HG02973 (cell line): ENCODE results near the gene FCRL2.

Experiments used
- ATAC-seq: cut with Tn5 transposase; IDR thresholded peaks from one replicate; pipeline ENCODE4 v1.9.1; 2021; ENCODE audit warnings: moderate library complexity; ENCODE audit not compliant: unreplicated experiment

The FCRL2 gene

GRCh38 chr1:157776971-157777391 is at the start of gene FCRL2:
Gene FCRL2, minus strand, starts transcription at chr1:157777132. Its CDS starts 59 bp downstream, at chr1:157777073.
- peak; percentile 62 for ATAC-seq

GRCh38 chr1:157820299-157820698 is 43.4 kb upstream of the FCRL2 start:
- no peak for ATAC-seq

GRCh38 chr1:157819896-157820295 is 43.0 kb upstream of the FCRL2 start, which contains the start of gene FCRL1:
Gene FCRL1, minus strand, starts transcription at chr1:157820120. Its CDS starts 83 bp downstream, at chr1:157820037.
- no peak for ATAC-seq

- no peak for ATAC-seq
These were observed 42.3 kb upstream of the FCRL2 start for GRCh38 chr1:157819215-157819614.

- ATAC-seq: no peak
These were observed 36.3 kb upstream of the FCRL2 start for GRCh38 chr1:157813269-157813668.

GRCh38 chr1:157806431-157807149 is 29.7 kb upstream of the FCRL2 start:
- ATAC-seq: peak; percentile 86

- ATAC-seq: no peak
These were observed 26.9 kb upstream of the FCRL2 start for GRCh38 chr1:157803851-157804250.

- ATAC-seq: no peak
These were observed 23.1 kb upstream of the FCRL2 start for GRCh38 chr1:157799996-157800395.

- ATAC-seq: no peak
These were observed 21.3 kb upstream of the FCRL2 start for GRCh38 chr1:157798211-157798610.

GRCh38 chr1:157785248-157785647 is 8.3 kb upstream of the FCRL2 start:
- ATAC-seq: no peak

- no peak for ATAC-seq
These were observed 7.9 kb upstream of the FCRL2 start for GRCh38 chr1:157784801-157785200.

- ATAC-seq: no peak
These were observed 6.0 kb upstream of the FCRL2 start for GRCh38 chr1:157782931-157783330.

GRCh38 chr1:157781048-157781447 is 4.1 kb upstream of the FCRL2 start:
- ATAC-seq: peak; percentile 61

GRCh38 chr1:157775101-157775870 is 1.6 kb downstream of the FCRL2 start:
- no peak for ATAC-seq

- no peak for ATAC-seq
These were observed 2.5 kb downstream of the FCRL2 start for GRCh38 chr1:157774412-157774811.

- ATAC-seq: no peak
These were observed 3.2 kb downstream of the FCRL2 start for GRCh38 chr1:157773493-157774350.

- no peak for ATAC-seq
These were observed 5.1 kb downstream of the FCRL2 start for GRCh38 chr1:157771661-157772425.

GRCh38 chr1:157770442-157771043 is 6.4 kb downstream of the FCRL2 start:
- ATAC-seq: no peak

GRCh38 chr1:157766792-157767191 is 10.1 kb downstream of the FCRL2 start:
- no peak for ATAC-seq

- no peak for ATAC-seq
These were observed 18.9 kb downstream of the FCRL2 start for GRCh38 chr1:157758018-157758417.
